ENCODE data around the gene USP30.
"Not testable (repeated sequence)": the region's sequence is repeated elsewhere in the genome, so short reads cannot be mapped to it uniquely, and the experiment has no call there.

USP30 gene

DNA sequence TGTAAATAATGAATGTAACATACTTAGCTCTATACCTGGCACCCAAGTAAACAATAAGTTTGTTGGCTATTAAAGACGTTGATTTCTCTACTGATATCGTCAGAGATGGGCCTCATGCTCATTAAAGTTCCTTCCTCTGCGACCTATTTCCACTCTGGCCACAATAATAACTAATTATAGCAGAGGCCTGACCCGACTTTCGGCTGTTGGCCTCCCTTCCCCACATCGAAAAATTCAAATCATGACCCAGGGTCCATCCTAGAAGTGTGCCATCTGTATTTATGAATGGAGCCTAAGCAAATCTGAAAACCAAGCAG lies 321 bp upstream of the USP30 start:
- in situ Hi-C loops (cut with HindIII; ENCODE audit: low sequenced_read_pairs): no loop called here

DNA sequence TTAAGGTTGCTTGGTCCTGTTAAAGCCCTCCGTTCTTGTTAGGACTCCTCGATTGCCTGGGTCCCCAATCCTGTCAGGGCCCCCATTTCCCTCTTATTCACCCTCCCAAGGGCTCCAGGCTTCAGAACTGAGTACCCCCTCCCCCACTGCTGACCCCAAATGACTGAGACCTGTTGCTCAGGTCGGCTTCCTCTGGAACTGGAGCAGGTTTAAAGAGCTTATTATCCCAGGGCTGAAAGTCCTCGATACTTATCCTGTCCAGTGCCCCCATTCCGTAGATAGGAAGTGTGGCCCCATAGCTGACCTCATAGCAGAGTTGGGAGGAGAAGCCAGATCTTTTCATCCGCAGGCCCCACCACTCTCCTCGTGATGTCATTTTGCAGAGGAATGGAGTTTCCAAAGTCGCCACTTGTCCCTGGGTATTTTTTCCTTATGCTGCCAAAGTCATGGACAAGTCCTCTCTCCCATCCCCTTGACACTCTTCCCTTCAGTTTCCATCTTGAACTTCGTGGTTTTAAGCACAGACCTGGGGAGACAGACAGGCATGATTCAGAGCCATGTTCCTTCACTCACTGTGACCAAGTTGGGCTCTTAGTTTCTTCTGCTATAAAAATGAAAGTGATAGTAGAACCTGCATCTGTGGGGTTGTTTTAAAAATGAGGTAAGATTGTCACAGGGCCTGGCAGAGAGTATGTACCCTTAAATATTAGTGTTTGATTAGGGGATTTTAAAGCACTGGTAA lies 1.2 kb downstream of the USP30 start:
- in situ Hi-C loops (cut with HindIII; ENCODE audit: low sequenced_read_pairs): no loop called here

DNA sequence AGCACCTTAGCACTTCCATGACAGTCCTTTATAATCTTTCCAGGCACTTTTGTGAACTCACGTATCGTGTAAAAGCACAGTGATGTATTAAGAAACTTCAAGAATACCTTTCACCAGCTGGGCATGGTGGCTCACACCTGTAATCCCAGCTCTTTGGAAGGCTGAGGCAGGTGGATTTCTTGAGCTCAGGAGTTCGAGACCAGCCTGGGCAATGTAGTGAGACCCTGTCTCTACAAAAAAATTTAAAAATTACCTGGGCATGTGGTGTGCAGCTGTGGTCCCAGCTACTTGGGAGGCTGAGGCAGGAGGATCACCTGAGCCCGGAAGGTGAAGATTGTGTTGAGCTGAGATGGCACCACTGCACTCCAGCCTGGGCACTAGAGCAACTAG lies 1.7 kb downstream of the USP30 start:
- in situ Hi-C loops (cut with HindIII; ENCODE audit: low sequenced_read_pairs): not testable (repeated sequence)

DNA sequence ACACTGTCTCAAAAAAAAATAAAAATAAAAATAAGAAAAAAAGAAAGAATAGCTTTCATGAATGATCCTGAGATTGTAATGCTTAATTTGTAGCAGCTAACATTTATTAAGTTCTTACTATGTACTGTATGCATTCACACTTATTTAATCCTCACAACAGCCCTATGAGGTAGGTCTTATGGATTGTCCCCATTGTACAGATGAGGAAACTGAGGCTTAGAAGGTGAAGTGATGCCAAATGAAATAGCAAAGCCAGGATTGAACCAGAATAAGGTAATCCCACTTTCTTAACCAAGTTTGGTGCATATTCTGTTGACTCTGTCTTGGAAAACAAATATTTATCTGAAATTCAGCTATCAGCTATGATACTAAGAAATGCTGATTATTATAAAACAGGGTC lies 2.1 kb downstream of the USP30 start:
- in situ Hi-C loops (cut with HindIII; ENCODE audit: low sequenced_read_pairs): no loop called here

DNA sequence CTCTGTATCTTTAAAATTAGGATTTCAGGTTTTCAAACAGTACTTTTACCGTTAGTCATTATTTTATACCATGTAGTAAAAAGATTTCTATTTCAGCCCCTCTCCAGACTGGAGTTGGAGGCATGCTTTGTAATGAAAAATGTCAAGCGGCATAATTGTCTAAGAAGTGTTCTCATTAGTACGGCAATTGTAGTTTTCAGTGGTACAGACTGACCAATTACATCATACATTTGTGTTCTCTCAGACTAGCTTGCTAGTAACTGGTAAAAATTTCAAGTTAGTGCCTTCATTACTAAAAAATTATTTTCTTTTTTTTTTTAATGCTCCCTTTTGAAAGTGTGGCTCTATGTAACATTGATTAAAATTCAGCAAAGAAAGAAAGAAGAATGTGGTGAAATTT lies 4.5 kb downstream of the USP30 start:
- in situ Hi-C loops (cut with HindIII; ENCODE audit: low sequenced_read_pairs): no loop called here

DNA sequence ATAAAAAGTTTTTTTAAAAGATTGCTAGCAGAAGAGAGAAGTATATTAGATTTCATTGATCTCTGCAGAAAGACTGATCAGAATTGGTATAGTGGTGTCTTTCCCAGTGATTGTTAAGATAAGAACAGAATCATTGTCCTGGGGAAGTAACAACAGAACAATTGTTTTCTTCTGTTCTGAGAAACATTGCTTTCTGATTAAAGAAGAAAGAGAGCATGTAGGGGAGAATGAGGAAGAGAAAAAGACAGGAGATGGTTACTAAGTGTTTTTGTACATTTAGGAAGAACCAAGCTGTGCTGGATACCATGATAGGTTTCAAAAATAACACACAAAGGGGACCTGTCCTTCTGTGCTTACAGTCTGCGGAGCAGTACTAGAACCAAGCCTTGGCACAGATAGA lies 5.0 kb downstream of the USP30 start:
- in situ Hi-C loops (cut with HindIII; ENCODE audit: low sequenced_read_pairs): no loop called here

DNA sequence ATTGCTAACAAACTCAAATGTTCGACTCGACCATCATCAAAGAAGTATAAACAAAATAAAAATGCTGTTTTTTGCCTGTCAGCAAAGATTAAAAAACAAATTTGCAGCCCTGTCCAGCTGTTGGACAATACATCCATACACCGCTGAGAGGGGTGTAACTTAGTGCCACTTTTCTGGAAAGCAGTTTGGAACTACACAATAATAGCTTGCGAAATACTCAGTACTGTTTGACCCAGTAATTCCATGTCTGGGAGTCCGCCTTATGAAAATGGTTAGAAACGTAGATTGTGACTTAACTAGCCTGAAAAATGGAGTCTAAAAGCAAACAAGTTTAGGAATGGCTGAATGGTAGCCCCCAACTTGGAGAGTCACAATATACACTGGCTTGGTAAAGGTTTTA lies 6.4 kb downstream of the USP30 start:
- in situ Hi-C loops (cut with HindIII; ENCODE audit: low sequenced_read_pairs): no loop called here

DNA sequence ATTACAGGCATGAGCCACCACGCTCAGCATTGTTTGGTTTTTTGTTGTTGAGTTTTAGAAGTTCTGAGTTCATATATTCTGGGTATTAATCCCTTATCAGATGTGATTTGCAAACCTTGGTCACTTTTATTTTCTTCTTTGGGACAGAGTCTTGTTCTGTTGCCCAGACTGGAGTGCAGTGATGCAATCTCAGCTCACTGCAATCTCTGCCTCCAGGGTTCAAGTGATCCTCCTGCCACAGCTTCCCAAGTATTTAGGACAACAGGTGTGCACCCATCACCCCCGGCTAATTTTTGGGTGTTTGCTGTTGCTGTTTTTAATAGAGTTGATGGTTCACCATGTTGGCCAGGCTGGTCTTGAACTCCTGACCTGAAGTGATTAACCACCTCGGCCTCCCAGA lies 11.8 kb downstream of the USP30 start:
- in situ Hi-C loops (cut with HindIII; ENCODE audit: low sequenced_read_pairs): no loop called here

DNA sequence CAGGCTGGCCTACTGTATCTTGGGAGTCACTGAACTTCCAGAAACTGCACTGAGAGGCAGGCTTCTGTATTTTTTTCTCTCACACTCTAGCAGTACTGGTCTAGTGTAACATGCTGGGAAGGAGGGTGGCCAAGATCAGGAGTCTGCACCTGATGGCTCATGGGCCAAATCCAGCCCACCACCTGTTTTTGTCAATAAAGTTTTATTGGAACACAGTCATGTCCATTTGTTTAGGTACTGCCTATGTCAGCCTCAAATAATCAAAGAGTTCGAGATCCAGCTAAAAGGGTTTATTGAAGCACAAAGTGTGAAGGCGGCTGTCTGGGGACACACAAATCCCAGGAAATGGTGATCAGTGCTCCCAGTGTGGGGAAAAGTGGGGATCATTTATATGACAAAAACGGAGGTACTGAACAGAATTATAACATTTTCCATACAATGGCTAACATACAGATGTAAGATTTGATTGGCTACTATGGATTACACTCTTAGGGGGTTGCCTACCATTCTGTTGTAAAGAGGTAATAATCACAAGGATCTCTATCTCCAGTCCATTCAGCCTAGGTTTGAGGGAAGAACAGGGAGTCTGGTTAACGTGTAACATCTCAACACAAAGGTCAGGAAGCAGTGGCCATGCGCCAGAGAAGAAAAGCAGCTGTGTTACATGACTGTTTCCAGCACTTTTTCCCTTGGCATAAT lies 12.9 kb downstream of the USP30 start:
- in situ Hi-C loops (cut with HindIII; ENCODE audit: low sequenced_read_pairs): no loop called here

DNA sequence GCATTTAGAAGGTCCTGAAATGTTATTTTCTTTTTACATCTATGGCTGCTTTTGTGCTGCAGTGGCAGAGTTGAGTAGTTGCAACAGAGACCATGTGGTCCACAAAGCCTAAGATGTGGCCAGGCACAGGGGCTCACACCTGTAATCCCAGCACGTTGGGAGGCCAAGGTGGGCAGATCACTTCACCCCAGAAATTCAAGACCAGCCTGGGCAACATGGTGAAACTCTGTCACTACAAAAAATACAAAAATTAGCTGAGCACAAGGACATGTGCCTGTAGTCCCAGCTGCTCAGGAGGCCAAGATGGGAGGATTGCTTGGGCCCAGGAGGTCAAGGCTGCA lies 13.4 kb downstream of the USP30 start:
- in situ Hi-C loops (cut with HindIII; ENCODE audit: low sequenced_read_pairs): no loop called here

DNA sequence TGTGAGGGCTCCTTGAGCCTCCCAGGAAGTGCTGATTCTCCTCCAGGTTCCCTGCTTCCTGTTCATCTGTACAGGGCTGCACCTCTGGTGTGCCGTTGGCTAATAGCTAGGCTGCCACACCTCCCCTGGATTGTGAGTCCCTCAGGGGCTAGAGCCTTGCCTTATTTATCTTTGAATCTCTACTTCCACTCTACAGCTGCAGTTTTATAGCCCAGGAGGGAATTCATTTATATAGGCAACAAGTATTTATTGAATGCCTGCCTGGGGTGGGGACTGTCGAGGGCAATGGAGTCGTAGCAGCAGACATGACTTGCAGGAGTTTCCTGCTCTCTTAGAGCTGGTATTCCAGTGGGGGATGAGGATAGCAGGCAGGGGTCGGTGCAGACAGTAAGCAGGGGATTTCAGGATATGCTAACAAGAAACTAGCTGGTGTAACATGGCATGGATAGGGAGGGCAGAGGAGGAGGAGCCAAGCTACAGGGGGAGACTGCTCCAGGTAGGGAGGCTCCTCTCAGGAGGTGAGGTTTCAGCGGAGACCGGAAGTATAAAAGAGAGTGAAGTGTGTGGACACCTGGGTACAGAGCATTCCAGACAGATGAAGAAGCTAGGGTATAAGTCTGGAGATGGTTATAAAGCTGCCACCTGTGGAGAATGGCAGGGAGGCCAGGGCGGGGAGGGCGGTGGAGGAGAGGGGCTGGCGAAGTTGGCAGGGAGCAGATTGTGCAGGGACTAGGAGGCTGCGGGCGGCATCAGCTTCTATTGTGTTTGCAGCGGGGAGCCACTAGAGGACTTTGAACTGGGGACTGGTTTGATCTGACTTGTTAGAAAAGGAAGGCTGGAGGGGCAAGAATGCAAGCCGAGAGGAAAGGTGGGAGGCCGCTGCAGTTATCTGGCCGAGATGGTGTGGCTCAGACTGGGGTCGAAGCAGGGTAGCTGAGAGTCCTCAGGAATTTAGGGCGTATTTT lies 17.2 kb downstream of the USP30 start:
- in situ Hi-C loops (cut with HindIII; ENCODE audit: low sequenced_read_pairs): no loop called here

DNA sequence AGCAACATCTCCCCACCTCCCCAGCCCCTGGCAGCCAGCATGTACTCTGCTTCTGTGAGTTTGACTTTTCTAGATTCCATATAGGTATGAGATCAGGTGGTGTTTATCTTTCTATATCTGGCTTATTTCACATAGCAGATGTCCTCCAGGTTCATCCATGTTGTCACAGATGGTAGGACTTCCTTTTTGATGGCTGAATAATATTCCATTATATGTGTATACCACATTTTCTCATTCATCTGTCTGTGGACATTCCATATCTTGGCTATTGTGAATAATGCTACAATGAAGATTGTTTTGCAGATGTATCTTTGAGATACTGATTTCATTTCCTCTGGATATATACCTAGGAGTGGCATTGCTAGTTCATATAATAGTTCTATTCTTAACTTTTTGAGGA lies 22.5 kb downstream of the USP30 start:
- in situ Hi-C loops (cut with HindIII; ENCODE audit: low sequenced_read_pairs): no loop called here

DNA sequence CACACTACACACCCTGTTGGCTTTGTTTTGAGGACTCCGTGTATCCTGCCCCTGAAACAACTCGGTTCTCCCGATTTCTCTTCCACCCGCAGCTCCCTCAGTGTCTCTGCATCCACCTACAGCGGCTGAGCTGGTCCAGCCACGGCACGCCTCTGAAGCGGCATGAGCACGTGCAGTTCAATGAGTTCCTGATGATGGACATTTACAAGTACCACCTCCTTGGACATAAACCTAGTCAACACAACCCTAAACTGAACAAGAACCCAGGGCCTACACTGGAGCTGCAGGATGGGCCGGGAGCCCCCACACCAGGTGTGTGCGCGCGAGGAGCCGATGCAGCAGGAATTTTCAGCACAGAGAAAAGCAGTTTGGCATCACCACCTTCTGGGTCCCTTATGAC lies 30.4 kb downstream of the USP30 start:
- in situ Hi-C loops (cut with HindIII; ENCODE audit: low sequenced_read_pairs): no loop called here

DNA sequence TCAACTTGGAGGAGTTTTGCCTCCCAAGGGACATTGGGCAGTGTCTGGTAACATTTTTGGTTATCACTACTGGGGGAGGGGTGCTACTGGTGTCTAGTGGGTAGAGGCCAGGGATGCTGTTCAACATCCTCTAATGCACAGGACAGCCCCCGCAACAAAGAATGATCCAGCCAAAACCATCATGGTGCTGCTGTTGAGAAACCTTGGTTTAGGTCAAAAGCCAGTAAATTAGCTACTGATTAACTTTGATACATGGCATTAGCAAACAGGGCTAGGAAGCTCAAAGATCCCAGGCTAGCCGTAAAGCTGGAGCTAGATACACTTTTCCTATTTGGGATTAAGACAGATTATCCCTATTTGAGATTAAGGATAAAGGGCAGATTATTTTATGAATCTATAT lies 32.0 kb downstream of the USP30 start:
- in situ Hi-C loops (cut with HindIII; ENCODE audit: low sequenced_read_pairs): no loop called here

DNA sequence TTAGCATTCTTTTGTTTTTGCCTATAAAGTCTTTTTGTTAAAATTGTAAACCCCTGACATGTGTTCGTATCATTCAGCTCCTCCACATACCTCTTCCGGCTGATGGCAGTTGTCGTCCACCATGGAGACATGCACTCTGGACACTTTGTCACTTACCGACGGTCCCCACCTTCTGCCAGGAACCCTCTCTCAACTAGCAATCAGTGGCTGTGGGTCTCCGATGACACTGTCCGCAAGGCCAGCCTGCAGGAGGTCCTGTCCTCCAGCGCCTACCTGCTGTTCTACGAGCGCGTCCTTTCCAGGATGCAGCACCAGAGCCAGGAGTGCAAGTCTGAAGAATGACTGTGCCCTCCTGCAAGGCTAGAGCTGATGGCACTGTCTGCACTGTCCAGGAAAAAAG lies 33.2 kb downstream of the USP30 start:
- in situ Hi-C loops (cut with HindIII; ENCODE audit: low sequenced_read_pairs): no loop called here

DNA sequence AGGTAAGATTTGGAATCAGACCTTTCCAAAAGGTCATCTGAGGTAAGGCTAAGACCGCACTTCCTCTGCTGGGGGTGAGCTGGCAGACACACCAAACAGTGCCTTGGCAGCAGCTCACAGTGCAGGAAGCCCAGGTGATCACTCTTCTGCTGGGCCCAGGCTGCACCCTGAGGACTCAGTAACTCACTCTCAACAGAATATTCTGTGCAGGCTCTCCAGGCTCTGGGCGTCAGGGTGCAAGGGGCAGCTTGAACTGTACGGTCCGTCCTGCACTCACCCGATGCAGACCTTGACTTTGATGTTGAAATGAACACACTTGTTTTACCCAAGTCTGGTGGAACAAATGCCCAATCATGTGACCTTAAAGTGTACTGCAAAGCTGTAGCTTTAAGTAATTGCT lies 34.9 kb downstream of the USP30 start:
- in situ Hi-C loops (cut with HindIII; ENCODE audit: low sequenced_read_pairs): no loop called here

DNA sequence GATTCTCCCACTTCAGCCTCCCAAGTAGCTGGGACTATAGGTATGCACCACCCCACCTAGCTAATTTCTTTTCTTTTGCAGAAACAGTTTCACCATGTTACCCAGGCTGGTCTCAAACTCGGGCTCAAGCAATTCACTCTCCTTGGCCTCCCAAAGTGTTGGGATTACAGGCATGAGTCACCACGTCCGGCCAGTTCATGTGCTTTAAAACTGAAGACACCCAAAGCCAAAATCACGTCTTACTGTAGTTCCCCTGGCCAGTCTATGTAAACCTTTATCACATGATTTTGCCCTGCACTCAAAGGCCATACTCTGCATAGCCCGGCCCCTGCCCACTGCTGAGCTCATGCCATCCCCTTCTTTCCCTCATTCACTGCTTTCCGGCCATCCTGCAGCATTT lies 36.4 kb downstream of the USP30 start:
- in situ Hi-C loops (cut with HindIII; ENCODE audit: low sequenced_read_pairs): no loop called here

DNA sequence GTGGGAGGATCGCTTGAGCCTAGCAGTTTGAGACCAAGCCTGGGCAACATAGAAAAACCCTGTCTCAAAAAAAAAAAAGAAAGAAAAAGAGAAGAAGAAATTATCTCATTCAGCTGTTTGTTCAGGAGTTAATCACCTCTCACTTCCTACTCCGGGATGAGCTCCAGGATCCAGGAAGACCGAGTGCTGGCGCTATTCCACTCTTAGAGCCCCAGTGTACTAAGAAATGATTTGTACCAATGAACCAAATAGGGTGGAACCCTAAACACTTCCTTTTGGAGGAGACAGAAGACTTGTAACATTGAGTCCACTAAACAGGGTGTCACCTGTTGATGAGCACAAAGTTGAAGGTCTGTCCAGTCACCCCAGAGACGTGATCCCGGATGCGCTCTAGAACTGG lies 37.3 kb downstream of the USP30 start:
- in situ Hi-C loops (cut with HindIII; ENCODE audit: low sequenced_read_pairs): loop anchor here (10.0 kb wide), 1 partner anchor 225 kb away; no protein-coding TSS in a partner anchor

DNA sequence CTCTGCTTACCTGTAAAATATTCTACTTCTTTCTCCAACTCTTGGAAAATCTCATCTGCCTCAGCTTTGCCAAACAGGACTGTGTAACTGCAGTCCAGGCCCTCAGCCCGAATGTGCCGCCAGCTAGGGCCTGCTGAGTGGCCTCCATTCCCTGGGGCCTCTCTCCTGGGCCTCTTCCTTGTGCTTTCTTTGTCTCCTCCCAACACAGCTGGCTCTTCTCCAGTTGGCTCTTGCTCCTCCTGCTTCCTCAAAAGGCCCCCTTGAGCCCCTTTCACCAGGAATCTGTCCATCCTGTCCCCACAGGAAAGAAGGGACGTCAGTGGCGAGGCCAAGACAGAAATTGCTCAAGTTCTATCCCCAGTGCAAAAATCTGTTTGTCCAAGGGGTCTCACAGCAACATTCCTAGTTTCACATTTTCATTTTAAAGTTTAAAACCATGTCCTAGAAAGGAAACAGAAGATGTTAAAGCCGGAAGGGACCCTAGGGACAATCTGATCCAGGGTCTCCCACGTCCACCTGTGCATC lies 40.2 kb downstream of the USP30 start:
- in situ Hi-C loops (cut with HindIII; ENCODE audit: low sequenced_read_pairs): loop anchor here (10.0 kb wide), 1 partner anchor 228 kb away; no protein-coding TSS in a partner anchor

DNA sequence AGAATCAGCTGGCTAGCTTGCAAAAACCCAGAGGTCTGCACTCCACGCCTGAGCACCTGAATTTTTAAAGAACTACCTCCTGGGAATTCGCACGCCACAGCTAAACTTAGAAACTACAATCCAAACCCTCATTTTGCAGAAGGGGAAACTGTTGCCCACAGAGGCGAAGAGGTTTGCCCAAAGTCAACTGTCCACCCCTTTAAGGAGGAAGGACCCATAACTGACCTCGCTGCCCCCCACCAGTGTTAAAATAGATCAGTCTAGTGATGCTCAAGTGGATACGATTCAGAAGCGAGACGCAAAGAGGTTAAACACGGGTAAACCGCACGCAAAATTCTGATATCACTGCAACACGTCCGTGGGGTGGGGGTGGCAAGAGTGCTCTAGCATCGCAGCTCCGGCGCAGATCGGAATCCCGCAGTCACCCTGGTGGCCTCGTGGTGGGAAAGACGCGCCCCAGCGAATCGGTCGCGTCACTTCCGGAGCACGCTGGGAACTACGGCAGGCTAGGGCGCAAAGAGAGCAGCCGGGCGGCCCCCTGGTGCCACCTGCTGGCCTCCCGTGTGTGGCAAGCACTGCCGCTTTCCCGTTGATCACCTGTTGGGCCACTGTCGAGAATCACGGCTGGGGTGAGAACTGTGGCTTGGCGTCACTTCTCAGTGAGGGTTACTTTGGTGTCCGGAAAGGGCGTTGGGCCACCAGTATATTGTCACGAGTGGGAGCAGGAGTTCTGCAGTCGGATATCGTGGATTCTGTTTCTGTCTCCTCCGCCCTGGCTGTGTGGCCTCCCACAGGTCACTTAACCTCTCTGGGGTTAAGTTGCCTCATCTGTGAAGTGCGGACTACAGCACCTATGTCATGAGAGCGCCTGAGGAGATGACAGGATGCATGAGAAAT lies 40.9 kb downstream of the USP30 start, which contains the start of gene ALKBH2:
Gene ALKBH2, minus strand, starts transcription at position 451 of the 897 bp plus-strand sequence. CDS start 686 bp downstream, outside the sequence.
- in situ Hi-C loops (cut with HindIII; ENCODE audit: low sequenced_read_pairs): loop anchor here (10.0 kb wide), 1 partner anchor 228 kb away; no protein-coding TSS in a partner anchor
